Urothelium cell line (cell line): Measurements from ENCODE around the gene NEMF.
"Not testable (repeated sequence)": the region's sequence is repeated elsewhere in the genome, so short reads cannot be mapped to it uniquely, and the experiment has no call there.

ENCODE experiments used
- DNase-seq: peaks from one replicate; pipeline ENCODE4 v3.0.0; 2011; ENCODE audit warnings: low spot score, mixed read lengths
- FAIRE-seq: peaks from 2 replicates; lab custom pipeline; 2011; peaks lifted over from hg19 to GRCh38; lab: Jason Lieb, UNC

NEMF gene

GRCh38 chr14:49880267-49881064 is 27.9 kb upstream of the NEMF start:
- FAIRE-seq (no peak), DNase-seq (no peak)

GRCh38 chr14:49879646-49880204 is 27.1 kb upstream of the NEMF start:
- DNase-seq (peak; percentile 82), FAIRE-seq (no peak)

- FAIRE-seq (no peak), DNase-seq (no peak)
Observed at GRCh38 chr14:49876563-49877127, 24.1 kb upstream of the NEMF start.

- no peak for DNase-seq
- no peak for FAIRE-seq
Observed at GRCh38 chr14:49875640-49876198, 23.1 kb upstream of the NEMF start.

- DNase-seq, FAIRE-seq: not testable (repeated sequence)
Observed at GRCh38 chr14:49873548-49873947, 21.0 kb upstream of the NEMF start.

- FAIRE-seq (no peak), DNase-seq (no peak)
Observed at GRCh38 chr14:49870908-49871307, 18.3 kb upstream of the NEMF start.

- DNase-seq (no peak), FAIRE-seq (no peak)
Observed at GRCh38 chr14:49868720-49869114, 16.1 kb upstream of the NEMF start.

- FAIRE-seq (peak; percentile 99), DNase-seq (peak; percentile 99)
Observed at GRCh38 chr14:49867831-49868719, 15.5 kb upstream of the NEMF start.

- FAIRE-seq (peak; percentile 74), DNase-seq (peak; percentile 60)
Observed at GRCh38 chr14:49865431-49865859, 12.9 kb upstream of the NEMF start.

- FAIRE-seq (no peak), DNase-seq (no peak)
Observed at GRCh38 chr14:49863487-49864281, 11.1 kb upstream of the NEMF start.

- FAIRE-seq: peak; percentile 79
- peak; percentile 78 for DNase-seq
Observed at GRCh38 chr14:49862089-49862673, 9.6 kb upstream of the NEMF start.

GRCh38 chr14:49861699-49862088 is 9.1 kb upstream of the NEMF start:
- FAIRE-seq (peak; percentile 13), DNase-seq (peak; percentile 66)

- no peak for DNase-seq
- FAIRE-seq: no peak
Observed at GRCh38 chr14:49860988-49861698, 8.6 kb upstream of the NEMF start.

GRCh38 chr14:49858383-49858782 is 5.8 kb upstream of the NEMF start:
- DNase-seq: no peak
- no peak for FAIRE-seq

GRCh38 chr14:49857427-49858003 is 4.9 kb upstream of the NEMF start:
- DNase-seq (no peak), FAIRE-seq (no peak)

- FAIRE-seq (peak; percentile 23), DNase-seq (peak; percentile 92)
Observed at GRCh38 chr14:49853572-49854375, 1.2 kb upstream of the NEMF start.

- FAIRE-seq (no peak), DNase-seq (no peak)
Observed at GRCh38 chr14:49853158-49853477, 530 bp upstream of the NEMF start.

- FAIRE-seq: no peak
- DNase-seq: no peak
Observed at GRCh38 chr14:49851813-49852212, 775 bp downstream of the NEMF start.
